ENCODE data around the gene RHBDD3.

RHBDD3 gene

DNA sequence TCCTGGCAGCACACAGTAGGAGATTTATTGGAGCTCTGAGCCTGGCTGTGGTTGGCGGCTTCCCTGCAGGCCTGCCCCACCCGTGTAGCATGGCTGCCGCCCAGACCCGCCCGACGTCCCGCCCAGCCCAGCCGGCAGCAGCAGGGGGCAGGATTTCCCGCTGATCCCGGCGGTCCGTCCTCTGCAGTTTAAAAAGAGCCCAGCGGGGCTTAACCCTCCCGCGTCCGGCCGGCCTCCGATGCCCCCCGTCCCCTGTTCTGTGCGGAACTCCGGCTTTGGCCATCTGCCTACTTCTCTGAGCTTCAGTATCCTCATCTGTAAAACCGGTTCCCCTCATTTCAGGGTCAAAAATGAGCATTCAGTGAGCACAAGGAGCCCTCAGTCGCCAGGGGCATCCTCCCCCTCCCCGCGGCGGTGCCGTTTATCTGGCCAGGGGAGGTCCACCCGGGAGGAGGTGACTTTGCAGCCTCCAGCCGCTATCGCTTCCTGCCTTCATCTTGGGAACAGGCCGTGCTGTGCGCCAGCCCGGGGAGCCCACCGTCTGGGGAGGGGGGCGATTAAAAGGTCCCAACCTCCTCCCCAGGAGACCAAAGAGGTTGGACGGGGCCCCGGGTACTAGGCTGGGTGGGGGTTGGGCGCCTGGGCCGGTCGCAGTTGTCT, 38.5 kb upstream of the RHBDD3 start, which contains the start of gene GAS2L1:
GAS2L1 (plus strand) TSS at position 476 of the 660 bp plus-strand sequence. CDS start 1,456 bp downstream, outside the sequence.
- no peak for FAIRE-seq

DNA sequence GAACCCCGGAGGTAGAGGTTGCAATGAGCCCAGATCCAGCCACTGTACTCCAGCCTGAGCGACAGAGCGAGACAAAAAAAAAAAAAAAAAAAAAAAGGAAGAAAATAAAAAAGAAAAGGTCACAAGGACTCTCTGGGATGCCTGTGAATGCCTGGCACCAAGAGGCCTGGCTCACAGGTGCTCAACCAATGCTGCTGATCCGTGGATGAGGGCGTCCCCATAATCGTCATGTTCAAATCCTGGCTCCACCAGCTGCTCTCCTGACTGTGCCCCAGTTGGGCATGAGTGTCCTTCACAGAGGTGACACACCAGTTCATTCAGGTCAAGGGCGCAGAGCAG, 38.0 kb upstream of the RHBDD3 start:
- no peak for FAIRE-seq

GRCh38 chr22:29302681-29303465, 35.1 kb upstream of the RHBDD3 start:
- no peak for FAIRE-seq

GRCh38 chr22:29302402-29302680, 34.6 kb upstream of the RHBDD3 start:
- no peak for FAIRE-seq

DNA sequence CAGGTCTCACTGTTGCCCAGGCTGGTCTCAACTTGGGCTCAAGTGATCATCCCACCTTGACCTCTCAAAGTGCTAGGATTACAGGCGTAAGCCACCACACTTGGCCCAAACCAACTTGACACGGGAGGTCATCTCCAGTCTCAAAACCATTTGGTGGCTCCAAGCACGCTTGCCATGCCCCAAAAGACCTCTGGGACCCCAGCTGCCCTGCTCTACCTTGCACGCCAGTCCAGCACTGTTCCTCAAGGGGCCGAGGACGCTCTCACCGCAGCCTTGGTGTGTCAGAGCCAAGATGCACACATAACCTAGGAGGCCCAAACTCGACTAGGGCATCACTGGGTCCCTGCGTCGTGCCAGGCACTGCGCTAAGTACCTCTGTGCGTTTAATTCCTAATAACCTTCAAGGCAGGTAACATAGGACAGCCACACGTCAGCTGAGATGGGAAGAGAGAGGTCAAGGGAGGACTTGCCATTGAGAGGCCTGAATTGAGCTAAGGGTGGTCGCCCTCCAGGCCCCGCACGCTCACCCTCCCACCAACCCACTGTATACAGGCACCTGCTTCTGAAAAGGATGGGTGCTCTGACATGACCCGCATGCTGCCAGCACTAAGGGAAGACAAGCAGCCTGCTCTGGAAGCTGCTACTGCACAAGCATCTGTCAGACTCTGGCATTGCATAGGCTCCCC, 34.1 kb upstream of the RHBDD3 start:
- FAIRE-seq = no peak

DNA sequence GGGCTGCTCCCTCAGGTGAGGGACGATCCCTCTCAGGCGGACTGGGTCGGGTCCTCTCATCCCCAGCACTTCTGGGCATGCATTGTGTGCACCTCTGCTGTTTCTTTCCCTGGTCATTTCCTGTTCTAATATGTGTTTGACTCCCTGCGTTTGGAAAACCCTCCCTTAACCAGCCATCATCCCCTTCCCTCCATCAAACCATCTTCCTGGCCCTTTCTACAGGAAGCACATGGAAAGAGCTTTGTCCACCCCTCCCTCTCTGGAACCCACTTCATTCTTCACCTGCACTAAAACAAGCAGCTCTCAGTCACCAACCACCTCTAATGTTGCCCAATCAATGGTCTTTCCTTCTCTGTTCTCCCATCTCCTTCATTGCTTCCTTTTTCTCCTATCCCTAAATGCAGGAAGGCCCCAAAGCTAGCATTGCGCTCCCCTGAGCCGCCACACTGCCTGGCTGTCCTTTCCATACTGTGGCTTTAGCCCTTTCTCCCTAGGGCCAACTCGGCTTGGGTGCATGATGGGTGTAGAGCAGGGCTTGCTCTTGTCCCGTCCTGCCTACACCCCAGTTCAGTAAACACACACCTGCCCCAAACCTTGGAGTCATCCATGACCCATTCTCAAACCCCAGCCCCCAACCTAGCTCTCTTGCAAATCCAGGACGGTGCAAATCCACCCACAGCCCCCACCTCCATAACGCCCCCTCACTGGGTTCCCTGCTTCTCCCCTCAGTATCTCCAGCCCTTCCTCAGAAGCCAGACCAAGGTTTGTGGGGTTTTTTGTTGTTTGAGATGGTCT, 33.2 kb upstream of the RHBDD3 start:
- FAIRE-seq = no peak

DNA sequence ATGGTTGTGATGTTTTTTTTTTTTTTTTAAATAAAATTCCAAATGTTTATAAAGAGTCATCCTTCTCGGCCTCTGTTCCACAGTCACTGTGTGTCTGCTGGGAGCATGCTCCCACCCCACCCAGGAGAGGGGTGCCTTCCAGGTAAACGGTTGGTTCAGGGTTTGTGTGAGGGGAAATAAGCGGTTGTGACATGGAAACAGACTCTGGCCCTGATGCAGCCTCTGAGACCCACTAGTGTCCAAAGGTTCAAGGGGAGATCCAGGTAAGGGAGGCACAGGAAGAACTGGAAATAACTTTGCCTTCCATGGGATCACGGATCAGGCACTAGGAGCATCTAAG, 32.7 kb upstream of the RHBDD3 start:
- FAIRE-seq = no peak

GRCh38 chr22:29299136-29299900, 31.5 kb upstream of the RHBDD3 start:
- FAIRE-seq = no peak

DNA sequence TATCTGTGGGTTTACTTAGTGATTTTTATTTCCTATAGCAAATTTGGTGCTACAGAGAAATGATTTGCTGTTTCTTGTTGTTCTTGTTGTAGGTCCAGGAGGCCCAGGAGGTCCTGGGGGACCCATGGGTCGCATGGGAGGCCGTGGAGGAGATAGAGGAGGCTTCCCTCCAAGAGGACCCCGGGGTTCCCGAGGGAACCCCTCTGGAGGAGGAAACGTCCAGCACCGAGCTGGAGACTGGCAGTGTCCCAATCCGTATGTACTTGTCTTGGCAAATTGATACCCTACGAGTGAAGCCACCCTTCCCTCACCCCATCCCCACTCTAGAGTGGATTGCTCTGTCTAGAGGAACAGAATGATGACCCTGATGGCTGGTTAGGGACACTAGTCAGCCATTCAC, 30.9 kb upstream of the RHBDD3 start:
- FAIRE-seq = no peak

DNA sequence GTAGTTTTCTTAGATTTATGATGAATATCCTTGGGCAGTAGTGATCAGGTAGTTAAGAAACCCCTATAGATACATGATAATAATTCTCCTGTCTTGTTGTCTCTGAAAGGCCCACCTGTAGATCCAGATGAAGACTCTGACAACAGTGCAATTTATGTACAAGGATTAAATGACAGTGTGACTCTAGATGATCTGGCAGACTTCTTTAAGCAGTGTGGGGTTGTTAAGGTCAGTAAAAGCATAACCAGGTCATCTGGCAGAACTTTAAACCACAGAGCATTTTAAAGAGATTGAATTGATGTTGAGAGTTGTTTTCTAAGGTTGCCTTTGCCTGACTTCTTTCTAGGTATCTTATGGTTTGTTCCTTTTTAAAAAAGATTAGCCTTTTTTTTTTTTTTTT, 24.6 kb upstream of the RHBDD3 start:
- FAIRE-seq = no peak

GRCh38 chr22:29291215-29291614, 23.4 kb upstream of the RHBDD3 start:
- no peak for FAIRE-seq

DNA sequence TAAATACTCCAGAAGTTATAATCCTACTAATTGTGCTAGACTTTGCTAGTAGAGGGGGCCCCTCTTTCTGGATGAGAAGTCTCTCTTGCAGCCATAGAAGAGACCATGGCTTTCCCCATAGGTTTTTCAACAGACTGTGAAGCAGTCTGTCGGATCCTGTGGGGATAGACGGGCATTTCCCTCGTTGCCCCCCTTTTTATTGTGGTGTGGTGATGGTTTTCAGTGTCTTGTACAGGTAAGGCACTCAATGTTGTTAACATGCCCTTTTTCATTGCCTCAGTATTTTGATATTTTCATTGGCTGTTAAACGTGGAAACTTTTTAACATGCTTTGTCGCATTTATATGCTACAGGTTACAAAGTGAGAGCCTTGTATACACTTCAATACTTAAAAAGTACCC, 22.3 kb upstream of the RHBDD3 start:
- no peak for FAIRE-seq

GRCh38 chr22:29288837-29289236, 21.1 kb upstream of the RHBDD3 start:
- FAIRE-seq = no peak

GRCh38 chr22:29284196-29284595, 16.4 kb upstream of the RHBDD3 start:
- no peak for FAIRE-seq

DNA sequence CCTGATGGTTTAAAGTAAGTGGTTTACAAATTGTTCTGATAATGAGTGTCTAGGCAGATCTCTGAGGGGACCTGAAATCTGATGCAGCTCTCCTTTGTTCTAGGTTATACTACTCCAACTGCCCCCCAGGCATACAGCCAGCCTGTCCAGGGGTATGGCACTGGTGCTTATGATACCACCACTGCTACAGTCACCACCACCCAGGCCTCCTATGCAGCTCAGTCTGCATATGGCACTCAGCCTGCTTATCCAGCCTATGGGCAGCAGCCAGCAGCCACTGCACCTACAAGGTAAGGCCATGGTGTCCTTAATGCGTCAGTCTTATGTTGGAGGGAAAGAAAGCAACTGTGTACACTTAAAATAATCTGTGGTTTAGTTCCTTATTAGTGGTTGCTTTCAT, 10.1 kb upstream of the RHBDD3 start:
- no peak for FAIRE-seq

GRCh38 chr22:29275819-29276565, 8.2 kb upstream of the RHBDD3 start:
- FAIRE-seq = no peak

DNA sequence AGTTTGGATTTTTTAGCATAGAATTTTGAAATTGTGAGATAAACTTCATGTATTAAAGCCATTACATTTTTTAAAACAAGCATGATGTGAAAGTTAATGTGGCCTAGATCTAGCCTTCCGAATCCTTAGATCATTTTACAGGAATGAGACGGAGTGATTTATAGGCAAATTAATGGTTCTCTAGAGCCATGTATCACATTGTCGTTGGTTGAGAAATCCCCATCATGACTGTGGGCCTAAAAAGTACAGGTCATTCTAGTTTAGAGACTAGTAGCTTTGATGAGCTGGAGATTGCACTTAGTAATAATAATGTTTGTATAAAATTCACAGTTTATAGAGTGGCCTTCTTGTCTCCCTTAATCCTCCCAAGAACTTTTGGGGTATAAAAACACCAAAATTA, 7.4 kb upstream of the RHBDD3 start:
- no peak for FAIRE-seq

- no peak for FAIRE-seq
Measured at GRCh38 chr22:29272624-29273023, 4.8 kb upstream of the RHBDD3 start.

DNA sequence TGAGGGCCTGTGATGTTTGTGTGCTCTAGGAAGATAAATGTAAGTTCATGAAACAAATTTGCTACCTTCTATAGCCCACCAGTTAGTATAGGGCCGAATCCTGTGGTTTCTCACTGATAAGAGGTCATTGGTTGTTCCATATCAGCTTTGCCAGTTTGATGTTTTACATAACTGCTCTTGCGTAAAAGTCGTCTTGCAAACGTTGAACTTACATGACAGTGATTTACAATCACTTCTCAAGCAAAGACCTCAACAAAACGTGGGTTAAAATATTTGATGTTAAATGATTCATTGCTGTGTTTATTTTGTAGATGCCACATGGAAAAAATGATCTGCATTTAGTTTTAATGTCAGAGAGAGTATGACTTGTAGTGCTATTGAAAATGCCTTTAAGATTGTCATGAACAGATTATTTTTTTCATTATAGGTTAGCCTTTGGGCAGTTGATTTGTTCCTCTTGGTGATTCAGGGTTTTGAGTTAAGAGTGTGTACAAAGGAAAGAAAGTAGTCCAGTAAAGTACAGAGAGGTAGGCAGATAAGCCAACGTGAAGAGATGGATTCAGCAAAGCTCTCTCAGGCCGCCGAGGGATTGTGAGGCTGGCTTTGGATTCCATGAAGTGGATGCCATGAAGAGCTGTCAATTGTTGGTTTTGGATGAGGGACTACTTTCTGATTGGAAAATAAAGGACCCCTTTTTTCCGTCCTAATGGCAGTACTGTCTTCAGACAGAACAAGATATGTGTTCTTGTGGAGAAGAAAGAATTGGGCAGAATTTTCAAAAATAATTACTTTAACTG, 2.9 kb upstream of the RHBDD3 start:
- no peak for FAIRE-seq

DNA sequence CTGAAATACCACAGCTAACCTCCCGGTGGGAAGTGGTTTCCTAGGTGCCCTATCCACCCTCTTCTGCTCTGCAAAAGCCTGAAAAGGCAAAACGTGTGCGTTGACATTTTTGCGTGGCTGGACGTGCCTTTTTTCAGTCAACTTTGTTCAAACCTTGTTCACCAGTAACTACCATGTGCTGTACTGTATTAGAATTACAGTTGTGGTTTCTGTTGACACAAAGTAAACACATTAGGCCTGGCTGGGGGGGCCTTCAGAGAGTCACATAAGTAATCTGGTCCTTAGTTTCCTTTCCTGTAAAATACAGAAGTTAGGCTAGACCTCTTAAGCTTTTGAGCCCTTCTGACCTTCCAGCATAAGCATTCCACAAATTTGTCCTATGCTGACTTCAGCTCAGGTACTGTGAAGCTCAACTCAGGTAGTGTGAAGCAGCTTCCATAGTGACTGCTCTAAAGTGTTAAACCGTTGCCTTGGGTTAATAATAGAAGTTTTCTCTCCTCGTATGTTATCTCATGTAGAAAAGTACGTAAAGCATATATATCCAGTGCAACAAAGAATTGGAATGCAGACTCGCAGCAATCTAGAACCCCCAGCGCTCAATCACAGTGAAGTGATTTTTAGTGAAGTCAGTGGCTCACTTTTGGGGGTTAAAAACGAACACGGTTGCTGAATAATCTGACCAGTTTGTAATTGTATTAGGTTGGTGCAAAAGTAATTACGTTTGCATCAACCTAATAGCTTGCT, 2.1 kb upstream of the RHBDD3 start:
- FAIRE-seq = no peak
